ENCODE results near the gene NEGR1. TPM values are rescaled to one million over a fixed set of nuclear protein-coding genes. Genes with fewer than 3 reads are reported as not detected.

Gene NEGR1
- total and polyA plus RNA-seq, 2 donors (not counting 3 experiments of a cell fraction or from before 2014, with no cell fraction given) = 6.8 to 21.8 TPM

DNA sequence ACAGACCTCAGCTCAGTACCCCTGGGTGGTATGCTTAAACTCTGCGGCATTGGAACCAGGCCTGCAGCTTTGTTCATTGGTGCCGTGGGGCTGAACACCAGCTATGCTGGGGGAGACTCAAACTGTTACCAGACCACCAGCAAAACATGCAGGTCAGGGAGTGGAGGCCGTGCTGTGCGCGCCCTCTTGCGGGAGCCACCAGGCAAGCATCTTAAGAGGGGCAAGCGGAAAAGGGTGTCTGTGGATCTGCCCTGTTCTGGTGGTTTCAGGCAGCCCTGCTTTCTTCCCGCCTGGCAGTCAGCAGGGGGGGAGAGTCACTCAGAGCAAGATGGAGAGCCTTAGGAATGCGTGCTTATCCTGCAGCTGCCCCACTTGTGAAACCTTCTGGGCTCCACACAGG lies 924.6 kb downstream of the NEGR1 start:
- ChIA-PET POLR2A (no interaction called here), CTCF (interaction anchor here (1.3 to 2.5 kb wide), 3 partner anchors 14 to 263 kb away, joined by 4 to 18 read pairs (median 4); no protein-coding TSS in a partner anchor)
- Histone ChIP-seq H3K27ac (ENCODE audit: insufficient read depth, low read depth, low read length) (no peak overlapping the region), H3K36me3 (ENCODE audit: control insufficient read depth in 2 of 2, extremely low read depth in 1 of 2, insufficient read depth in 2 of 2, low read length in 2 of 2) (no peaks in the 10 kb centered on the region), H3K27me3 (ENCODE audit: control insufficient read depth in 2 of 2, insufficient read depth in 2 of 2, low read length in 2 of 2) (no peaks in the 10 kb centered on the region), H3K9me1 (replicated peaks; ENCODE audit: control insufficient read depth, extremely low read depth, insufficient read depth, low read length) (no peaks in the 10 kb centered on the region), H3K4me2 (ENCODE audit: insufficient read depth, low read length) (no peak overlapping the region), H2AFZ (ENCODE audit: low read depth, low read length) (no peak overlapping the region), H3K4me3 (replicated peaks in 1 of 3; ENCODE audit: insufficient read depth in 1 of 3, low read depth in 1 of 3, low read length in 3 of 3) (no peak overlapping the region), H3K9me3 (replicated peaks; ENCODE audit: control insufficient read depth, insufficient read depth, low read length) (no peaks in the 10 kb centered on the region), H3K9ac (replicated peaks; ENCODE audit: extremely low read depth, insufficient read depth, low read length) (no peak overlapping the region), H4K20me1 (replicated peaks; ENCODE audit: control insufficient read depth, extremely low read depth, insufficient read depth, low read length) (no peaks in the 10 kb centered on the region), H3K4me1 (ENCODE audit: control insufficient read depth, extremely low read depth, insufficient read depth, low read length) (no peaks in the 10 kb centered on the region), H3K79me2 (ENCODE audit: control insufficient read depth, insufficient read depth, low read length) (no peaks in the 10 kb centered on the region)
- no TSS peak for BruUV-seq (replicated peaks)
- FAIRE-seq = no peak
- no peak for DNase-seq (ENCODE audit: low read depth, low spot score)
- intact Hi-C loops (cut with micrococcal nuclease) (loop anchor here (1.0 kb wide), 1 partner anchor 161 kb away; no protein-coding TSS in a partner anchor), dilution Hi-C loops (cut with MboI; ENCODE audit: extremely low pct_ligation_motif_present, low sequenced_read_pairs) (no loop called here)
- no peak for TF ChIP-seq FOS (IDR thresholded peaks at IDR 0.05; ENCODE audit: borderline replicate concordance, insufficient read depth, low read length)
- TF ChIP-seq GATA2 (IDR thresholded peaks at IDR 0.05; ENCODE audit: insufficient read depth, insufficient read length, low read depth, low read length) = no peak
- TF ChIP-seq POLR2AphosphoS5 (IDR thresholded peaks at IDR 0.05; ENCODE audit: insufficient read depth, low read depth, low read length) = no peak
- TF ChIP-seq MYC (IDR thresholded peaks at IDR 0.05; ENCODE audit: low read depth, low read length) = no peak
- TF ChIP-seq, protein P1, sequence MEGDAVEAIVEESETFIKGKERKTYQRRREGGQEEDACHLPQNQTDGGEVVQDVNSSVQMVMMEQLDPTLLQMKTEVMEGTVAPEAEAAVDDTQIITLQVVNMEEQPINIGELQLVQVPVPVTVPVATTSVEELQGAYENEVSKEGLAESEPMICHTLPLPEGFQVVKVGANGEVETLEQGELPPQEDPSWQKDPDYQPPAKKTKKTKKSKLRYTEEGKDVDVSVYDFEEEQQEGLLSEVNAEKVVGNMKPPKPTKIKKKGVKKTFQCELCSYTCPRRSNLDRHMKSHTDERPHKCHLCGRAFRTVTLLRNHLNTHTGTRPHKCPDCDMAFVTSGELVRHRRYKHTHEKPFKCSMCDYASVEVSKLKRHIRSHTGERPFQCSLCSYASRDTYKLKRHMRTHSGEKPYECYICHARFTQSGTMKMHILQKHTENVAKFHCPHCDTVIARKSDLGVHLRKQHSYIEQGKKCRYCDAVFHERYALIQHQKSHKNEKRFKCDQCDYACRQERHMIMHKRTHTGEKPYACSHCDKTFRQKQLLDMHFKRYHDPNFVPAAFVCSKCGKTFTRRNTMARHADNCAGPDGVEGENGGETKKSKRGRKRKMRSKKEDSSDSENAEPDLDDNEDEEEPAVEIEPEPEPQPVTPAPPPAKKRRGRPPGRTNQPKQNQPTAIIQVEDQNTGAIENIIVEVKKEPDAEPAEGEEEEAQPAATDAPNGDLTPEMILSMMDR (IDR thresholded peaks at IDR 0.05; ENCODE audit: extremely low read depth in 1 of 2, insufficient read depth in 1 of 2, low read depth in 1 of 2, low read length in 2 of 2) = no peak
- TF ChIP-seq, protein P2, sequence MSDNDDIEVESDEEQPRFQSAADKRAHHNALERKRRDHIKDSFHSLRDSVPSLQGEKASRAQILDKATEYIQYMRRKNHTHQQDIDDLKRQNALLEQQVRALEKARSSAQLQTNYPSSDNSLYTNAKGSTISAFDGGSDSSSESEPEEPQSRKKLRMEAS (IDR thresholded peaks at IDR 0.05; ENCODE audit: insufficient read depth, insufficient read length) = no peak
- TF ChIP-seq POLR2A (IDR thresholded peaks at IDR 0.05; ENCODE audit: low read depth, low read length) = no peak
- no peak for TF ChIP-seq JUN (IDR thresholded peaks at IDR 0.05; ENCODE audit: borderline replicate concordance, insufficient read depth, insufficient read length, low read depth)
- TF ChIP-seq EZH2 (IDR thresholded peaks at IDR 0.05; ENCODE audit: borderline replicate concordance, low read depth, low read length, severe bottlenecking) = no peak
